Neural cell (in vitro differentiated cells): ENCODE measurements around the gene ATP1A1. TPM values are rescaled to one million over a fixed set of nuclear protein-coding genes. Genes with fewer than 3 reads are reported as not detected.

Experiments
- H2AFZ ChIP-seq: fragments of 200-600, 300-800 bp; sonication (generic), shearing (Covaris generic); 2 replicates; pipeline ENCODE4 v1.6.0; 2014; ENCODE audit warnings: low read depth, mild to moderate bottlenecking, antibody characterized with exemption, low read length, moderate library complexity
- H3F3A ChIP-seq: fragments of 200-600 bp; shearing (Covaris generic); 2 replicates; pipeline ENCODE4 v1.6.1; 2016; ENCODE audit warnings: mild to moderate bottlenecking, moderate library complexity, mixed read lengths, antibody characterized with exemption, low read length; ENCODE audit not compliant: insufficient read depth, poor library complexity, severe bottlenecking
- H3K27ac ChIP-seq: fragments of 200-600, 300-800 bp; sonication (generic), shearing (Covaris generic); 2 replicates; pipeline ENCODE4 v1.5.1; 2014; ENCODE audit warnings: mild to moderate bottlenecking, low read length, moderate library complexity
- H3K27me3 ChIP-seq: fragments of 300-800, 200-600 bp; sonication (generic), shearing (Covaris generic); 2 replicates; pipeline ENCODE4 v1.6.0; 2014; ENCODE audit warnings: mild to moderate bottlenecking, low read depth, low read length, moderate library complexity; ENCODE audit not compliant: insufficient read depth
- H3K36me3 ChIP-seq: fragments of 300-800, 200-600 bp; sonication (generic), shearing (Covaris generic); 2 replicates; pipeline ENCODE4 v1.5.1; 2014; ENCODE audit warnings: mild to moderate bottlenecking, antibody characterized with exemption, low read length, moderate library complexity; ENCODE audit not compliant: insufficient read depth
- H3K4me2 ChIP-seq: fragments of 300-800, 200-600 bp; sonication (generic), shearing (Covaris generic); 2 replicates; pipeline ENCODE4 v1.6.0; 2014; ENCODE audit warnings: mild to moderate bottlenecking, low read length
- H3K4me3 ChIP-seq: fragments of 300-800, 200-600 bp; sonication (generic), shearing (Covaris generic); 2 replicates; pipeline ENCODE4 v1.5.1; 2014; ENCODE audit warnings: mild to moderate bottlenecking, low read length, moderate library complexity
- H3K79me2 ChIP-seq: fragments of 200-600 bp; shearing (Covaris generic); replicated peaks from 2 replicates; pipeline ENCODE4 v1.6.0; 2014; ENCODE audit warnings: mild to moderate bottlenecking, low read length, moderate library complexity; ENCODE audit not compliant: insufficient read depth
- H3K9ac ChIP-seq: fragments of 300-800, 200-600 bp; sonication (generic), shearing (Covaris generic); 2 replicates; pipeline ENCODE4 v1.6.1; 2016; ENCODE audit warnings: mild to moderate bottlenecking, low read length, mixed read lengths
- H3K9me2 ChIP-seq: fragments of 200-600 bp; shearing (Covaris generic); 2 replicates; pipeline ENCODE4 v1.6.1; 2016; ENCODE audit warnings: mild to moderate bottlenecking, low read length, mixed read lengths; ENCODE audit not compliant: insufficient read depth
- H3K9me3 ChIP-seq: fragments of 200-600, 300-800 bp; sonication (generic), shearing (Covaris generic); 2 replicates; pipeline ENCODE4 v1.6.1; 2016; ENCODE audit warnings: mild to moderate bottlenecking, mixed run types, low read length, moderate library complexity, mixed read lengths
- H4K20me1 ChIP-seq: fragments of 200-600 bp; shearing (Covaris generic); 2 replicates; pipeline ENCODE4 v1.6.1; 2016; ENCODE audit warnings: mild to moderate bottlenecking, mixed run types; ENCODE audit not compliant: insufficient read depth
- CTCF ChIP-seq: fragments of 450-650 bp; IDR thresholded peaks from 2 replicates; pipeline ENCODE4 v1.5.1; 2014; ENCODE audit warnings: antibody characterized with exemption, mild to moderate bottlenecking, moderate library complexity; ENCODE audit not compliant: poor library complexity, severe bottlenecking
- EP300 ChIP-seq: fragments of 450-650 bp; conservative IDR thresholded peaks from 2 replicates; pipeline ENCODE4 v1.6.1; 2014; ENCODE audit warnings: antibody characterized with exemption, mild to moderate bottlenecking, moderate library complexity; ENCODE audit not compliant: poor library complexity, severe bottlenecking
- EZH2 ChIP-seq: fragments of 200-600, 300-800 bp; shearing (Covaris generic), sonication (generic); IDR thresholded peaks from 2 replicates; pipeline ENCODE4 v1.6.1; 2014; ENCODE audit warnings: antibody characterized with exemption, low read length, borderline replicate concordance, mild to moderate bottlenecking; ENCODE audit not compliant: insufficient read depth, poor library complexity, severe bottlenecking
- MXI1 ChIP-seq: fragments of 450-650 bp; conservative IDR thresholded peaks from 2 replicates; pipeline ENCODE4 v1.6.1; 2014; ENCODE audit warnings: antibody characterized with exemption, mild to moderate bottlenecking; ENCODE audit not compliant: poor library complexity, severe bottlenecking
- POLR2AphosphoS5 ChIP-seq: IDR thresholded peaks from 2 replicates; pipeline ENCODE4 v1.6.1; 2012
- RAD21 ChIP-seq: fragments of 450-650 bp; conservative IDR thresholded peaks from 2 replicates; pipeline ENCODE4 v1.6.1; 2014; ENCODE audit warnings: antibody characterized with exemption, mild to moderate bottlenecking, moderate library complexity
- REST ChIP-seq: IDR thresholded peaks from 2 replicates; pipeline ENCODE4 v1.6.1; 2012; ENCODE audit warnings: borderline replicate concordance
- SMC3 ChIP-seq: fragments of 450-650 bp; conservative IDR thresholded peaks from 2 replicates; pipeline ENCODE4 v1.6.1; 2014; ENCODE audit warnings: antibody characterized with exemption, mild to moderate bottlenecking, moderate library complexity; ENCODE audit not compliant: poor library complexity
- TAF1 ChIP-seq: IDR thresholded peaks from 2 replicates; pipeline ENCODE4 v1.6.1; 2012; ENCODE audit warnings: low read depth
- polyA plus RNA-seq: library from polyadenylated mRNA; depleted of rRNA; stranded (reverse); fragments of >200 nt; gene quantifications from 2 replicates; pipeline ENCODE4 v1.2.3, GENCODE V29; 2014

Gene ATP1A1
- polyA plus RNA-seq, 1 donor from 2014 or later, result 44.2 TPM

- Histone ChIP-seq H3K9ac (no peak overlapping the region), H3K27ac (no peak overlapping the region), H3K27me3 (no peaks in the 10 kb centered on the region), H3K9me2 (no peaks in the 10 kb centered on the region), H3K9me3 (no peaks in the 10 kb centered on the region), H3F3A (no peaks in the 10 kb centered on the region), H3K36me3 (no peaks in the 10 kb centered on the region), H3K4me3 (no peak overlapping the region), H3K79me2 (peaks cover 79% of the 10 kb centered on the region), H4K20me1 (no peaks in the 10 kb centered on the region), H3K4me2 (no peak overlapping the region), H2AFZ (no peak overlapping the region)
- TF ChIP-seq MXI1 (no peak), REST (no peak), SMC3 (no peak), RAD21 (no peak), TAF1 (no peak), POLR2AphosphoS5 (no peak), EZH2 (no peak), EP300 (no peak), CTCF (no peak)
These were observed 6.8 kb downstream of the ATP1A1 start for GRCh38 chr1:116379674-116380498.

- no peak overlapping the region for H2AFZ ChIP-seq
- TF ChIP-seq EZH2 (no peak), POLR2AphosphoS5 (no peak), MXI1 (no peak), SMC3 (no peak), TAF1 (no peak), EP300 (no peak), CTCF (no peak), RAD21 (no peak), REST (no peak)
- H3K9me3 ChIP-seq, result no peaks in the 10 kb centered on the region
- H3F3A ChIP-seq, result no peaks in the 10 kb centered on the region
- no peaks in the 10 kb centered on the region for H4K20me1 ChIP-seq
- no peak overlapping the region for H3K4me2 ChIP-seq
- no peak overlapping the region for H3K4me3 ChIP-seq
- H3K27me3 ChIP-seq, result no peaks in the 10 kb centered on the region
- H3K9ac ChIP-seq, result no peak overlapping the region
- peaks cover 71% of the 10 kb centered on the region for H3K79me2 ChIP-seq
- no peaks in the 10 kb centered on the region for H3K9me2 ChIP-seq
- no peaks in the 10 kb centered on the region for H3K36me3 ChIP-seq
- no peak overlapping the region for H3K27ac ChIP-seq
These were observed 7.6 kb downstream of the ATP1A1 start for GRCh38 chr1:116380499-116381242.
